GM12878 (cell line): ENCODE measurements around the gene ZFC3H1. TPM values are rescaled to one million over a fixed set of nuclear protein-coding genes. Genes with fewer than 3 reads are reported as not detected.
"Not testable (repeated sequence)": the region's sequence is repeated elsewhere in the genome, so short reads cannot be mapped to it uniquely, and the experiment has no call there.

ENCODE experiments used
- ATAC-seq: fragments of 200-7000 bp; cut with Tn5 transposase; 3 replicates; pipeline ENCODE4 v1.9.1; 2020; ENCODE audit warnings: mild to moderate bottlenecking, moderate library complexity
- BruUV-seq: library from RNA; stranded (reverse); fragments of 400-500 nt; replicated peaks from 2 replicates; lab custom pipeline; 2021; lab: Mats Ljungman, UMichigan
- CTCF ChIA-PET: fragments of 300-600 bp; sonication (Branson Sonifier 250); formaldehyde crosslinking; extraction: SDS; loops from one replicate; lab custom pipeline; 2021; ENCODE audit warnings: inconsistent platforms; lab: Yijun Ruan, JAX
- POLR2A ChIA-PET: fragments of 350-600 bp; formaldehyde crosslinking; extraction: SDS; loops from one replicate; lab custom pipeline; 2021; ENCODE audit warnings: inconsistent platforms; lab: Charles Lee
- RAD21 ChIA-PET: fragments of 300-600 bp; sonication (Branson Sonifier 250); formaldehyde crosslinking; loops from one replicate; lab custom pipeline; 2023; ENCODE audit warnings: antibody characterized with exemption; ENCODE audit not compliant: unreplicated experiment; lab: Charles Lee
- SMC1A ChIA-PET: fragments of 300-600 bp; sonication (Branson Sonifier 250); formaldehyde crosslinking; loops from one replicate; lab custom pipeline; 2023; ENCODE audit not compliant: unreplicated experiment, uncharacterized antibody; lab: Charles Lee
- DNase-seq: peaks from one replicate; pipeline ENCODE4 v3.0.0-alpha.2; 2011; ENCODE audit warnings: low read depth, low spot score
- FAIRE-seq: peaks from 3 replicates; lab custom pipeline; 2011; peaks lifted over from hg19 to GRCh38; lab: Jason Lieb, UNC
- H2AFZ ChIP-seq: 2 replicates; pipeline ENCODE4 v1.6.0; 2011; ENCODE audit warnings: low read depth, low read length, control low read depth; ENCODE audit not compliant: control insufficient read depth
- H3K27ac ChIP-seq: 2 replicates; pipeline ENCODE4 v1.5.1; 2011; ENCODE audit warnings: control low read depth; ENCODE audit not compliant: control insufficient read depth, insufficient read depth
- H3K27me3 ChIP-seq, 2 experiments: replicated peaks in 1 of 2; 2 replicates each; pipeline versions ENCODE4 v1.6.0 to v1.6.1; 2011; ENCODE audit warnings: low read length in 1 of 2; ENCODE audit not compliant: control insufficient read depth in 2 of 2, insufficient read depth in 2 of 2
- H3K36me3 ChIP-seq, 2 experiments: 2 replicates each; pipeline ENCODE4 v1.5.1; 2011; ENCODE audit warnings: low read length in 1 of 2; ENCODE audit not compliant: control insufficient read depth in 2 of 2, insufficient read depth in 2 of 2
- H3K4me1 ChIP-seq: 2 replicates; pipeline ENCODE4 v1.6.1; 2011; ENCODE audit warnings: mild to moderate bottlenecking, low read length, moderate library complexity, mixed read lengths; ENCODE audit not compliant: control insufficient read depth, insufficient read depth
- H3K4me2 ChIP-seq: 2 replicates; pipeline ENCODE4 v1.6.0; 2011; ENCODE audit warnings: control low read depth; ENCODE audit not compliant: control insufficient read depth, insufficient read depth
- H3K4me3 ChIP-seq: fragments of 200-600 bp; sonication (generic); 2 replicates; pipeline ENCODE4 v1.5.1; 2016
- H3K79me2 ChIP-seq: 2 replicates; pipeline ENCODE4 v1.6.0; 2011; ENCODE audit warnings: low read length; ENCODE audit not compliant: control insufficient read depth, insufficient read depth
- H3K9ac ChIP-seq: 2 replicates; pipeline ENCODE4 v1.8.0; 2011; ENCODE audit warnings: low read length, control low read depth, mixed read lengths; ENCODE audit not compliant: control insufficient read depth, insufficient read depth
- H3K9me3 ChIP-seq: replicated peaks from 3 replicates; pipeline ENCODE4 v1.5.1; 2011; ENCODE audit warnings: mild to moderate bottlenecking, low read length; ENCODE audit not compliant: control insufficient read depth, insufficient read depth
- H4K20me1 ChIP-seq: 2 replicates; pipeline ENCODE4 v1.6.0; 2011; ENCODE audit not compliant: control insufficient read depth, insufficient read depth
- IRF3 ChIP-seq: fragments of 450-650 bp; IDR thresholded peaks from 2 replicates; pipeline ENCODE4 v1.6.1; 2014; ENCODE audit warnings: mild to moderate bottlenecking
- WGBS: methylation state at CpG from one replicate; pipeline ENCODE4 v1.1.6; 2016; ENCODE audit warnings: low lambda C conversion rate; ENCODE audit not compliant: insufficient replicate concordance, insufficient coverage; ENCODE audit errors: missing lambda C conversion rate; 5-methylcytosine and 5-hydroxymethylcytosine counted together
- in situ Hi-C: fragments of 300-500 bp; cut with MboI; formaldehyde crosslinking; loops from 9 replicates; pipeline ENCODE4 v1.14.3; 2018; ENCODE audit warnings: mixed read lengths
- intact Hi-C: fragments of 100-400 bp; cut with micrococcal nuclease; formaldehyde crosslinking; loops from one replicate; pipeline ENCODE4 v1.14.2; 2022; ENCODE audit not compliant: unreplicated experiment
- polyA plus RNA-seq, 11 experiments: library from polyadenylated mRNA; depleted of rRNA in 4 of 11; unstranded in 6 of 11; stranded (reverse) in 5 of 11; fragments of >200 nt; fragmentation: Nextera tagmentation in 4 of 11; fragmentation: Illumina TruSeq in 1 of 11; extraction: Ambion mirVana in 4 of 11; extraction: Trizol in 1 of 11; gene quantifications; 1 replicate in 1 of 11; 2 replicates in 10 of 11; pipeline versions ENCODE4 v1.2.1 to v1.2.3, GENCODE V29; 2011 to 2016; ENCODE audit warnings: inconsistent platforms in 2 of 11, missing spikeins in 2 of 11, low read depth in 1 of 11
- total RNA-seq, 4 experiments: library from RNA; depleted of rRNA in 3 of 4; stranded (reverse); fragments of >200 nt in 3 of 4; fragmentation: Illumina TruSeq in 1 of 4; extraction: Trizol in 1 of 4; gene quantifications; 2 replicates each; pipeline versions ENCODE4 v1.2.1 to v1.2.3, GENCODE V29; 2013 to 2021
- TF ChIP-seq, protein P1 (sequence below): fragments of 450-650 bp; IDR thresholded peaks from 2 replicates; pipeline ENCODE4 v1.6.1; 2017; ENCODE audit warnings: mild to moderate bottlenecking, moderate library complexity
- TF ChIP-seq, protein P2 (sequence below): fragments of 450-650 bp; IDR thresholded peaks from 2 replicates; pipeline ENCODE4 v1.6.1; 2018; ENCODE audit warnings: mild to moderate bottlenecking, low read depth, moderate library complexity; ENCODE audit not compliant: partially characterized antibody
- TF ChIP-seq, protein P3 (sequence below): IDR thresholded peaks from 2 replicates; pipeline ENCODE4 v1.6.1; 2012; ENCODE audit warnings: low read length, inconsistent platforms

The ZFC3H1 gene
- total and polyA plus RNA-seq, 10 of the 15 experiments (the other 5 are each of a cell fraction or from before 2014, with no cell fraction given), result 11.2 to 88.7 (median 25.9) TPM

DNA sequence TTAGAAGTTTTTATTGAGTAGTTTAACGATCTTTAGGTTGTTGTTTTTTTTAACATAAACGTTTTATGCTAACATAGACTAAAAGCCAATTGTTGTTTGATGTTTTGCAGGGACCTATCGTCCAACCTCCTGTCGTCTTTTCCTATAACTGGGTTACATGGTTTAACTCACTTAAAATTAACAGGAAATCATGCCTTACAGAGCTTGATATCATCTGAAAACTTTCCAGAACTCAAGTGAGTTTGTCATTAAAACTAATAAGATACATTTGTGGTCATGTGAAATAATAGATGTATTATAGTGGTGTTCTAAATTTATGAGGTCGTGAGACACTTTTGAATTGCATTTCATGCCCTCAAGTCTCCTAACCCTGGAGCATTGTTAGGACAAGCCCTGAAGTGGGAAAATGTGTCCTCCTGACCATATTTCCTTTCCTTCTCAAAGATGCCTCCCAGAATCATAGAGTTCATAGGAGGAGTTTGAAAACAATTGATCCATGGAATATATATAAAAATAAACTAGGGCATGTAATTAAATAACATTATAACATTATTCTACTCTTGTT, 84.9 kb downstream of the ZFC3H1 start (continued):
- TF ChIP-seq, protein P1, sequence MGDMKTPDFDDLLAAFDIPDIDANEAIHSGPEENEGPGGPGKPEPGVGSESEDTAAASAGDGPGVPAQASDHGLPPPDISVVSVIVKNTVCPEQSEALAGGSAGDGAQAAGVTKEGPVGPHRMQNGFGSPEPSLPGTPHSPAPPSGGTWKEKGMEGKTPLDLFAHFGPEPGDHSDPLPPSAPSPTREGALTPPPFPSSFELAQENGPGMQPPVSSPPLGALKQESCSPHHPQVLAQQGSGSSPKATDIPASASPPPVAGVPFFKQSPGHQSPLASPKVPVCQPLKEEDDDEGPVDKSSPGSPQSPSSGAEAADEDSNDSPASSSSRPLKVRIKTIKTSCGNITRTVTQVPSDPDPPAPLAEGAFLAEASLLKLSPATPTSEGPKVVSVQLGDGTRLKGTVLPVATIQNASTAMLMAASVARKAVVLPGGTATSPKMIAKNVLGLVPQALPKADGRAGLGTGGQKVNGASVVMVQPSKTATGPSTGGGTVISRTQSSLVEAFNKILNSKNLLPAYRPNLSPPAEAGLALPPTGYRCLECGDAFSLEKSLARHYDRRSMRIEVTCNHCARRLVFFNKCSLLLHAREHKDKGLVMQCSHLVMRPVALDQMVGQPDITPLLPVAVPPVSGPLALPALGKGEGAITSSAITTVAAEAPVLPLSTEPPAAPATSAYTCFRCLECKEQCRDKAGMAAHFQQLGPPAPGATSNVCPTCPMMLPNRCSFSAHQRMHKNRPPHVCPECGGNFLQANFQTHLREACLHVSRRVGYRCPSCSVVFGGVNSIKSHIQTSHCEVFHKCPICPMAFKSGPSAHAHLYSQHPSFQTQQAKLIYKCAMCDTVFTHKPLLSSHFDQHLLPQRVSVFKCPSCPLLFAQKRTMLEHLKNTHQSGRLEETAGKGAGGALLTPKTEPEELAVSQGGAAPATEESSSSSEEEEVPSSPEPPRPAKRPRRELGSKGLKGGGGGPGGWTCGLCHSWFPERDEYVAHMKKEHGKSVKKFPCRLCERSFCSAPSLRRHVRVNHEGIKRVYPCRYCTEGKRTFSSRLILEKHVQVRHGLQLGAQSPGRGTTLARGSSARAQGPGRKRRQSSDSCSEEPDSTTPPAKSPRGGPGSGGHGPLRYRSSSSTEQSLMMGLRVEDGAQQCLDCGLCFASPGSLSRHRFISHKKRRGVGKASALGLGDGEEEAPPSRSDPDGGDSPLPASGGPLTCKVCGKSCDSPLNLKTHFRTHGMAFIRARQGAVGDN, result no peak

GRCh38 chr12:71576496-71576895, 87.2 kb downstream of the ZFC3H1 start:
- DNase-seq (no peak), FAIRE-seq (no peak), ATAC-seq (no peak)
- Histone ChIP-seq H3K9ac (no peak overlapping the region), H3K4me2 (no peak overlapping the region), H4K20me1 (no peaks in the 10 kb centered on the region), H3K79me2 (no peaks in the 10 kb centered on the region), H3K36me3 (no peaks in the 10 kb centered on the region), H3K4me3 (no peak overlapping the region), H3K9me3 (no peaks in the 10 kb centered on the region), H3K27me3 (no peaks in the 10 kb centered on the region; a peak in 1 of 4 replicates), H2AFZ (no peak overlapping the region), H3K27ac (no peak overlapping the region), H3K4me1 (no peaks in the 10 kb centered on the region)
- in situ Hi-C loops (no loop called here), intact Hi-C loops (no loop called here)
- ChIA-PET POLR2A (no interaction called here), CTCF (interaction anchor here (1.0 kb wide), 1 partner anchor 24 kb away, joined by 3 read pairs; no protein-coding TSS in a partner anchor), RAD21 (no interaction called here), SMC1A (interaction anchor here (0.5 to 1.1 kb wide), 2 partner anchors 168 to 170 kb away, joined by 3 read pairs; no protein-coding TSS in a partner anchor)
- no peak for TF ChIP-seq IRF3
- TF ChIP-seq, protein P2, sequence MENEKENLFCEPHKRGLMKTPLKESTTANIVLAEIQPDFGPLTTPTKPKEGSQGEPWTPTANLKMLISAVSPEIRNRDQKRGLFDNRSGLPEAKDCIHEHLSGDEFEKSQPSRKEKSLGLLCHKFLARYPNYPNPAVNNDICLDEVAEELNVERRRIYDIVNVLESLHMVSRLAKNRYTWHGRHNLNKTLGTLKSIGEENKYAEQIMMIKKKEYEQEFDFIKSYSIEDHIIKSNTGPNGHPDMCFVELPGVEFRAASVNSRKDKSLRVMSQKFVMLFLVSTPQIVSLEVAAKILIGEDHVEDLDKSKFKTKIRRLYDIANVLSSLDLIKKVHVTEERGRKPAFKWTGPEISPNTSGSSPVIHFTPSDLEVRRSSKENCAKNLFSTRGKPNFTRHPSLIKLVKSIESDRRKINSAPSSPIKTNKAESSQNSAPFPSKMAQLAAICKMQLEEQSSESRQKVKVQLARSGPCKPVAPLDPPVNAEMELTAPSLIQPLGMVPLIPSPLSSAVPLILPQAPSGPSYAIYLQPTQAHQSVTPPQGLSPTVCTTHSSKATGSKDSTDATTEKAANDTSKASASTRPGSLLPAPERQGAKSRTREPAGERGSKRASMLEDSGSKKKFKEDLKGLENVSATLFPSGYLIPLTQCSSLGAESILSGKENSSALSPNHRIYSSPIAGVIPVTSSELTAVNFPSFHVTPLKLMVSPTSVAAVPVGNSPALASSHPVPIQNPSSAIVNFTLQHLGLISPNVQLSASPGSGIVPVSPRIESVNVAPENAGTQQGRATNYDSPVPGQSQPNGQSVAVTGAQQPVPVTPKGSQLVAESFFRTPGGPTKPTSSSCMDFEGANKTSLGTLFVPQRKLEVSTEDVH, result no peak
- TF ChIP-seq, protein P3, sequence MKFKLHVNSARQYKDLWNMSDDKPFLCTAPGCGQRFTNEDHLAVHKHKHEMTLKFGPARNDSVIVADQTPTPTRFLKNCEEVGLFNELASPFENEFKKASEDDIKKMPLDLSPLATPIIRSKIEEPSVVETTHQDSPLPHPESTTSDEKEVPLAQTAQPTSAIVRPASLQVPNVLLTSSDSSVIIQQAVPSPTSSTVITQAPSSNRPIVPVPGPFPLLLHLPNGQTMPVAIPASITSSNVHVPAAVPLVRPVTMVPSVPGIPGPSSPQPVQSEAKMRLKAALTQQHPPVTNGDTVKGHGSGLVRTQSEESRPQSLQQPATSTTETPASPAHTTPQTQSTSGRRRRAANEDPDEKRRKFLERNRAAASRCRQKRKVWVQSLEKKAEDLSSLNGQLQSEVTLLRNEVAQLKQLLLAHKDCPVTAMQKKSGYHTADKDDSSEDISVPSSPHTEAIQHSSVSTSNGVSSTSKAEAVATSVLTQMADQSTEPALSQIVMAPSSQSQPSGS, result no peak
- BruUV-seq, result no TSS peak
- 37% methylated on average over 3 of the region's 3 CpGs for WGBS

- H3K9me3 ChIP-seq, H3K9ac ChIP-seq, H3K27ac ChIP-seq, H3K79me2 ChIP-seq, H4K20me1 ChIP-seq, RAD21 ChIA-PET, SMC1A ChIA-PET, BruUV-seq, H3K36me3 ChIP-seq, H3K27me3 ChIP-seq, H3K4me3 ChIP-seq, DNase-seq, H2AFZ ChIP-seq, H3K4me2 ChIP-seq, FAIRE-seq, in situ Hi-C loops, H3K4me1 ChIP-seq, ATAC-seq, intact Hi-C loops, POLR2A ChIA-PET: not testable (repeated sequence)
- CTCF ChIA-PET, result interaction anchor here (0.6 kb wide), 1 partner anchor 77 kb away, joined by 3 read pairs; no protein-coding TSS in a partner anchor
- 67% methylated on average over 5 of the region's 6 CpGs for WGBS
Measured at GRCh38 chr12:71569885-71570284, 93.8 kb downstream of the ZFC3H1 start.
